Uterus (tissue), 2 donors: ENCODE measurements around the gene ZW10.

ENCODE experiments used
- CTCF ChIP-seq, 4 experiments: fragments of 200-600 bp in 2 of 4; fragments of 450-650 bp in 2 of 4; sonication (generic) in 2 of 4; IDR thresholded peaks; one replicate each; pipeline ENCODE4 v1.5.1; 2016 to 2019; ENCODE audit warnings: antibody characterized with exemption in 4 of 4, mild to moderate bottlenecking in 2 of 4, moderate library complexity in 1 of 4
- POLR2A ChIP-seq, 2 donors: fragments of 450-650 bp; IDR thresholded peaks; one replicate each; pipeline ENCODE4 v1.6.1; 2016; ENCODE audit warnings: antibody characterized with exemption in 2 of 2, mild to moderate bottlenecking in 1 of 2, moderate library complexity in 1 of 2

DNA sequence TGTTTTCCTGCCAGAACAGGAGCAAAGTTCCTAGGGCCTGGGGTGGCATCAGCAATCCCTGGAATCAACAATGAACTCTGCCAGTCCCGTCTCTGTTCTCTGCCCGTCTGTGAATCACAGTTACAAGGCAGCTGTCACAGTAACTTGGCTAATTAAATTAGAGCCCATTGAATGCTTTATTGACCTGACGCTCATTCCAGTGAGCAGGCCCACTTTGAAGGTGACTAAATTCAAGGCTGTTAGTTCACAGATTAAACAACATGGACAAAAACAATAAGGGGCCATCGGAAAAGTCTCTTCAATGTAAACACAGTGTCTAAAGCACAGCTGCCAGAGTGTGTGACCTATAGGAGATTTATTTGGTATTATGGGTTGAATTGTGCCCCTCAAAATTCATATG lies 49.7 kb downstream of the ZW10 start:
- TF ChIP-seq CTCF (IDR thresholded peaks at IDR 0.05) (no peak), POLR2A (IDR thresholded peaks at IDR 0.05) (no peak)
